ENCODE measurements around the gene CES4A. TPM values are rescaled to one million over a fixed set of nuclear protein-coding genes. Genes with fewer than 3 reads are reported as not detected.
"Not testable (repeated sequence)": the region's sequence is repeated elsewhere in the genome, so short reads cannot be mapped to it uniquely, and the experiment has no call there.

The CES4A gene
- total RNA-seq, 1 donor from 2014 or later = 0.22 TPM

GRCh38 chr16:66942981-66943380, 45.4 kb upstream of the CES4A start:
- no peak for TF ChIP-seq EZH2 (IDR thresholded peaks at IDR 0.05)
- TF ChIP-seq CTCF (IDR thresholded peaks at IDR 0.05) = no peak
- no peak for TF ChIP-seq EZH2phosphoT487 (IDR thresholded peaks at IDR 0.05)
- peaks cover 20% of the 10 kb centered on the region for H3K27me3 ChIP-seq
- no peaks in the 10 kb centered on the region for H3F3A ChIP-seq (ENCODE audit: low read depth)
- peaks cover 12% of the 10 kb centered on the region for H3K36me3 Mint-ChIP-seq
- H3K9ac ChIP-seq = no peak overlapping the region
- H3K4me3 Mint-ChIP-seq = peak overlapping the region; percentile 21
- no peaks in the 10 kb centered on the region for H3K36me3 ChIP-seq
- H3K27ac Mint-ChIP-seq = no peak overlapping the region
- no peaks in the 10 kb centered on the region for H3K9me3 ChIP-seq (ENCODE audit: low read depth)
- H3K4me1 Mint-ChIP-seq = peaks cover 6% of the 10 kb centered on the region
- H3K4me3 ChIP-seq = no peak overlapping the region
- no peak for DNase-seq (ENCODE audit: low spot score)
- no peaks in the 10 kb centered on the region for H3K79me2 ChIP-seq (ENCODE audit: low read depth)
- H2AFZ ChIP-seq (replicated peaks) = no peak overlapping the region
- no peaks in the 10 kb centered on the region for H3K9me3 Mint-ChIP-seq
- no peak overlapping the region for H3K4me2 ChIP-seq
- no peaks in the 10 kb centered on the region for H3K4me1 ChIP-seq
- peaks cover 13% of the 10 kb centered on the region for H3K27me3 Mint-ChIP-seq (ENCODE audit: insufficient read depth, low read depth)
- no peak overlapping the region for H3K27ac ChIP-seq
- H4K20me1 ChIP-seq (ENCODE audit: low read depth) = peaks cover 5% of the 10 kb centered on the region

- Histone ChIP-seq H3K9ac (no peak overlapping the region), H3F3A (ENCODE audit: low read depth) (no peaks in the 10 kb centered on the region), H3K79me2 (ENCODE audit: low read depth) (no peaks in the 10 kb centered on the region), H3K36me3 (no peaks in the 10 kb centered on the region), H4K20me1 (ENCODE audit: low read depth) (peaks cover 5% of the 10 kb centered on the region), H3K4me1 (no peaks in the 10 kb centered on the region), H3K4me2 (no peak overlapping the region), H3K9me3 (ENCODE audit: low read depth) (no peaks in the 10 kb centered on the region), H3K27ac (no peak overlapping the region), H2AFZ (replicated peaks) (no peak overlapping the region), H3K27me3 (peaks cover 25% of the 10 kb centered on the region), H3K4me3 (no peak overlapping the region)
- no peaks in the 10 kb centered on the region for H3K9me3 Mint-ChIP-seq
- DNase-seq (ENCODE audit: low spot score) = no peak
- TF ChIP-seq EZH2phosphoT487 (IDR thresholded peaks at IDR 0.05) = no peak
- no peak for TF ChIP-seq EZH2 (IDR thresholded peaks at IDR 0.05)
- no peak for TF ChIP-seq CTCF (IDR thresholded peaks at IDR 0.05)
- no peak overlapping the region for H3K27ac Mint-ChIP-seq
- no peak overlapping the region for H3K4me3 Mint-ChIP-seq
- H3K36me3 Mint-ChIP-seq = peaks cover 12% of the 10 kb centered on the region
- peaks cover 13% of the 10 kb centered on the region for H3K27me3 Mint-ChIP-seq (ENCODE audit: insufficient read depth, low read depth)
- H3K4me1 Mint-ChIP-seq = peaks cover 8% of the 10 kb centered on the region
These were observed 44.8 kb upstream of the CES4A start for GRCh38 chr16:66943426-66944053.

GRCh38 chr16:66944054-66944441, 44.3 kb upstream of the CES4A start:
- no peak overlapping the region for H2AFZ ChIP-seq (replicated peaks)
- no peaks in the 10 kb centered on the region for H3F3A ChIP-seq (ENCODE audit: low read depth)
- H3K9me3 ChIP-seq (ENCODE audit: low read depth) = no peaks in the 10 kb centered on the region
- H4K20me1 ChIP-seq (ENCODE audit: low read depth) = peaks cover 5% of the 10 kb centered on the region
- H3K79me2 ChIP-seq (ENCODE audit: low read depth) = no peaks in the 10 kb centered on the region
- H3K27me3 Mint-ChIP-seq (ENCODE audit: insufficient read depth, low read depth) = peaks cover 13% of the 10 kb centered on the region
- no peak overlapping the region for H3K9ac ChIP-seq
- peaks cover 8% of the 10 kb centered on the region for H3K4me1 Mint-ChIP-seq
- H3K27me3 ChIP-seq = peaks cover 30% of the 10 kb centered on the region
- no peak overlapping the region for H3K4me2 ChIP-seq
- H3K27ac Mint-ChIP-seq = no peak overlapping the region
- no peak for TF ChIP-seq EZH2 (IDR thresholded peaks at IDR 0.05)
- TF ChIP-seq CTCF (IDR thresholded peaks at IDR 0.05) = no peak
- no peak for TF ChIP-seq EZH2phosphoT487 (IDR thresholded peaks at IDR 0.05)
- no peak overlapping the region for H3K27ac ChIP-seq
- DNase-seq (ENCODE audit: low spot score) = no peak
- H3K36me3 ChIP-seq = no peaks in the 10 kb centered on the region
- H3K4me3 Mint-ChIP-seq = no peak overlapping the region
- no peak overlapping the region for H3K4me3 ChIP-seq
- H3K4me1 ChIP-seq = no peaks in the 10 kb centered on the region
- H3K36me3 Mint-ChIP-seq = peaks cover 12% of the 10 kb centered on the region
- H3K9me3 Mint-ChIP-seq = no peaks in the 10 kb centered on the region

- peaks cover 11% of the 10 kb centered on the region for H3K27me3 Mint-ChIP-seq (ENCODE audit: insufficient read depth, low read depth)
- H3K4me3 Mint-ChIP-seq; H3K9me3 Mint-ChIP-seq; DNase-seq (ENCODE audit: low spot score); H3K27ac ChIP-seq; H3K4me2 ChIP-seq; H3K9ac ChIP-seq; H3K36me3 ChIP-seq; H3K4me1 ChIP-seq; H3F3A ChIP-seq (ENCODE audit: low read depth); H3K79me2 ChIP-seq (ENCODE audit: low read depth); H2AFZ ChIP-seq (replicated peaks); H3K4me3 ChIP-seq; H3K4me1 Mint-ChIP-seq; H3K9me3 ChIP-seq (ENCODE audit: low read depth); H4K20me1 ChIP-seq (ENCODE audit: low read depth); H3K27ac Mint-ChIP-seq: not testable (repeated sequence)
- peaks cover 40% of the 10 kb centered on the region for H3K27me3 ChIP-seq
- peaks cover 12% of the 10 kb centered on the region for H3K36me3 Mint-ChIP-seq
These were observed 43.4 kb upstream of the CES4A start for GRCh38 chr16:66944971-66945370.
